HCT116 (cell line): ENCODE measurements around the gene ESRRA. TPM values are rescaled to one million over a fixed set of nuclear protein-coding genes. Genes with fewer than 3 reads are reported as not detected.

Experiments used
- ATAC-seq: fragments of 200-7000 bp; cut with Tn5 transposase; 2 replicates; pipeline ENCODE4 v1.9.1; 2020; ENCODE audit warnings: mild to moderate bottlenecking, moderate library complexity
- BruUV-seq: library from RNA; stranded (reverse); fragments of 400-500 nt; replicated peaks from 2 replicates; lab custom pipeline; 2021; lab: Mats Ljungman, UMichigan
- CTCF ChIA-PET: fragments of 300-600 bp; sonication (Branson Sonifier 250); formaldehyde crosslinking; loops from one replicate; lab custom pipeline; 2021; ENCODE audit warnings: antibody characterized with exemption; lab: Charles Lee
- POLR2A ChIA-PET: fragments of 300-600, 350-600 bp; sonication (Branson Sonifier 250); formaldehyde crosslinking; loops from one replicate; lab custom pipeline; 2021; ENCODE audit warnings: antibody characterized with exemption; lab: Charles Lee
- RAD21 ChIA-PET, 2 experiments: fragments of 300-600 bp; sonication (Branson Sonifier 250); formaldehyde crosslinking; loops; one replicate each; lab custom pipeline; 2023; ENCODE audit warnings: low total read pairs in 2 of 2; ENCODE audit not compliant: uncharacterized antibody in 2 of 2, unreplicated experiment in 2 of 2, low non-redundant PET in 1 of 2; lab: Charles Lee
- DNase-seq: peaks from one replicate; pipeline ENCODE4 v3.0.0-alpha.2; 2010; ENCODE audit warnings: low read depth, low spot score
- H2AFZ ChIP-seq: fragments of 200-600 bp; shearing (Covaris generic), sonication (generic); 2 replicates; pipeline ENCODE4 v1.6.1; 2017; ENCODE audit warnings: low read depth, mixed run types, mixed read lengths, antibody characterized with exemption, low read length; ENCODE audit not compliant: poor library complexity, severe bottlenecking
- H3K27ac ChIP-seq: 2 replicates; pipeline ENCODE4 v1.5.1; 2012; ENCODE audit warnings: low read depth, low read length
- H3K27me3 ChIP-seq: fragments of 200-600 bp; sonication (generic); 2 replicates; pipeline ENCODE4 v1.6.1; 2016; ENCODE audit warnings: mixed run types, low read length, mixed read lengths; ENCODE audit not compliant: insufficient read depth
- H3K36me3 ChIP-seq, 2 experiments: fragments of 200-500 bp in 1 of 2; fragments of 200-600 bp in 1 of 2; sonication (Bioruptor generic) in 1 of 2; sonication (generic) in 1 of 2; 2 replicates each; pipeline versions ENCODE4 v1.5.1 to v1.6.1; 2014 to 2016; ENCODE audit warnings: low read length in 2 of 2, inconsistent platforms in 1 of 2, mixed read lengths in 1 of 2, mixed run types in 1 of 2; ENCODE audit not compliant: insufficient read depth in 2 of 2, control insufficient read depth in 1 of 2
- H3K4me1 ChIP-seq, 2 experiments: fragments of 200-600 bp in 1 of 2; sonication (generic) in 1 of 2; 2 replicates each; pipeline versions ENCODE4 v1.5.1 to v1.6.1; 2012 to 2017; ENCODE audit warnings: low read length in 2 of 2, inconsistent platforms in 1 of 2, mild to moderate bottlenecking in 1 of 2, mixed read lengths in 1 of 2, mixed run types in 1 of 2, moderate library complexity in 1 of 2; ENCODE audit not compliant: insufficient read depth in 2 of 2, control insufficient read depth in 1 of 2
- H3K4me2 ChIP-seq: fragments of 200-600 bp; sonication (generic); 2 replicates; pipeline ENCODE4 v1.6.1; 2017; ENCODE audit warnings: mixed run types, low read length, mixed read lengths
- H3K4me3 ChIP-seq, 2 experiments: fragments of 200-600 bp in 1 of 2; sonication (generic) in 1 of 2; replicated peaks in 1 of 2; 2 replicates each; pipeline ENCODE4 v1.5.1; 2011 to 2016; ENCODE audit warnings: low read length in 2 of 2, control low read depth in 1 of 2, low read depth in 1 of 2, mild to moderate bottlenecking in 1 of 2, mixed read lengths in 1 of 2, mixed run types in 1 of 2
- H3K79me2 ChIP-seq: fragments of 200-600 bp; sonication (generic); 2 replicates; pipeline ENCODE4 v1.6.1; 2017; ENCODE audit warnings: mild to moderate bottlenecking, mixed run types, low read length, moderate library complexity, mixed read lengths; ENCODE audit not compliant: insufficient read depth
- H3K9ac ChIP-seq: fragments of 200-600 bp; sonication (generic); 2 replicates; pipeline ENCODE4 v1.6.1; 2016; ENCODE audit warnings: low read length, mixed read lengths
- H3K9me2 ChIP-seq: fragments of 200-600 bp; sonication (generic), shearing (Covaris generic); 2 replicates; pipeline ENCODE4 v1.6.1; 2017; ENCODE audit warnings: mixed run types, mild to moderate bottlenecking, moderate library complexity; ENCODE audit not compliant: insufficient read depth
- H3K9me3 ChIP-seq, 2 experiments: fragments of 200-500 bp in 1 of 2; fragments of 200-600 bp in 1 of 2; sonication (Bioruptor generic) in 1 of 2; sonication (generic) in 1 of 2; 2 replicates each; pipeline ENCODE4 v1.6.1; 2014 to 2017; ENCODE audit warnings: low read length in 2 of 2, mixed read lengths in 2 of 2, inconsistent platforms in 1 of 2, low read depth in 1 of 2, mild to moderate bottlenecking in 1 of 2, mixed run types in 1 of 2, moderate library complexity in 1 of 2; ENCODE audit not compliant: control insufficient read depth in 1 of 2, insufficient read depth in 1 of 2
- H4K20me1 ChIP-seq: fragments of 200-600 bp; sonication (generic), shearing (Covaris generic); 2 replicates; pipeline ENCODE4 v1.6.1; 2017; ENCODE audit warnings: mixed run types, mild to moderate bottlenecking, moderate library complexity; ENCODE audit not compliant: insufficient read depth
- CBX3 ChIP-seq: IDR thresholded peaks from 2 replicates; pipeline ENCODE4 v1.6.1; 2012; ENCODE audit warnings: low read depth
- CEBPB ChIP-seq: IDR thresholded peaks from 2 replicates; pipeline ENCODE4 v1.6.1; 2012; ENCODE audit warnings: low read depth
- EGR1 ChIP-seq: IDR thresholded peaks from 2 replicates; pipeline ENCODE4 v1.6.1; 2012; ENCODE audit warnings: low read depth
- ELF1 ChIP-seq: IDR thresholded peaks from 2 replicates; pipeline ENCODE4 v1.6.1; 2012; ENCODE audit warnings: low read depth, borderline replicate concordance
- EZH2 ChIP-seq: fragments of 200-600 bp; sonication (generic); IDR thresholded peaks from 2 replicates; pipeline ENCODE4 v1.6.1; 2017; ENCODE audit warnings: antibody characterized with exemption, mixed run types
- EZH2phosphoT487 ChIP-seq: fragments of 200-600 bp; IDR thresholded peaks from 2 replicates; pipeline ENCODE4 v1.6.1; 2018; ENCODE audit warnings: antibody characterized with exemption, borderline replicate concordance
- JUND ChIP-seq: IDR thresholded peaks from 2 replicates; pipeline ENCODE4 v1.6.1; 2012
- POLR2AphosphoS5 ChIP-seq: IDR thresholded peaks from 2 replicates; pipeline ENCODE4 v1.6.1; 2011; ENCODE audit warnings: mild to moderate bottlenecking, low read depth, low read length, moderate library complexity
- RAD21 ChIP-seq: IDR thresholded peaks from 2 replicates; pipeline ENCODE4 v1.6.1; 2012; ENCODE audit warnings: low read depth, mild to moderate bottlenecking
- REST ChIP-seq: IDR thresholded peaks from 2 replicates; pipeline ENCODE4 v1.6.1; 2012; ENCODE audit warnings: low read depth
- SIN3A ChIP-seq: IDR thresholded peaks from 2 replicates; pipeline ENCODE4 v1.6.1; 2012; ENCODE audit warnings: low read depth
- SP1 ChIP-seq: IDR thresholded peaks from 2 replicates; pipeline ENCODE4 v1.6.1; 2012; ENCODE audit warnings: low read depth
- YY1 ChIP-seq: IDR thresholded peaks from 2 replicates; pipeline ENCODE4 v1.6.1; 2011; ENCODE audit warnings: low read length, low read depth, moderate library complexity, mild to moderate bottlenecking; ENCODE audit not compliant: insufficient replicate concordance; ENCODE audit errors: extremely low read depth
- ZBTB33 ChIP-seq: IDR thresholded peaks from 2 replicates; pipeline ENCODE4 v1.6.1; 2011; ENCODE audit warnings: mild to moderate bottlenecking, low read length, moderate library complexity; ENCODE audit not compliant: insufficient replicate concordance; ENCODE audit errors: extremely low read depth
- ZFX ChIP-seq: fragments of 450-650 bp; IDR thresholded peaks from 2 replicates; pipeline ENCODE4 v1.6.1; 2017
- ZNF274 ChIP-seq: fragments of 200-500 bp; sonication (Bioruptor generic); IDR thresholded peaks from 2 replicates; pipeline ENCODE4 v1.6.1; 2014; ENCODE audit warnings: mild to moderate bottlenecking, low read depth, low read length, inconsistent platforms
- intact Hi-C: fragments of 100-400 bp; cut with micrococcal nuclease; formaldehyde crosslinking; loops from 2 replicates; pipeline ENCODE4 v1.10.0; 2022
- total RNA-seq: library from RNA; stranded (reverse); gene quantifications from one replicate; pipeline ENCODE4 v1.2.1, GENCODE V29; 2021; ENCODE audit not compliant: unreplicated experiment
- TF ChIP-seq, protein P1 (sequence below): IDR thresholded peaks from 2 replicates; pipeline ENCODE4 v1.6.1; 2012
- TF ChIP-seq, protein P2 (sequence below), 3 experiments: fragments of 200-600 bp in 1 of 3; sonication (generic) in 1 of 3; IDR thresholded peaks in 2 of 3; conservative IDR thresholded peaks in 1 of 3; 2 replicates each; pipeline ENCODE4 v1.5.1; 2012 to 2017; ENCODE audit warnings: low read depth in 2 of 3, low read length in 2 of 3, antibody characterized with exemption in 1 of 3, borderline replicate concordance in 1 of 3, control low read depth in 1 of 3, mild to moderate bottlenecking in 1 of 3, mixed read lengths in 1 of 3, mixed run types in 1 of 3, moderate library complexity in 1 of 3; ENCODE audit not compliant: insufficient read depth in 1 of 3

ESRRA gene
- total RNA-seq, 1 experiment from 2014 or later, result 62.7 TPM

DNA sequence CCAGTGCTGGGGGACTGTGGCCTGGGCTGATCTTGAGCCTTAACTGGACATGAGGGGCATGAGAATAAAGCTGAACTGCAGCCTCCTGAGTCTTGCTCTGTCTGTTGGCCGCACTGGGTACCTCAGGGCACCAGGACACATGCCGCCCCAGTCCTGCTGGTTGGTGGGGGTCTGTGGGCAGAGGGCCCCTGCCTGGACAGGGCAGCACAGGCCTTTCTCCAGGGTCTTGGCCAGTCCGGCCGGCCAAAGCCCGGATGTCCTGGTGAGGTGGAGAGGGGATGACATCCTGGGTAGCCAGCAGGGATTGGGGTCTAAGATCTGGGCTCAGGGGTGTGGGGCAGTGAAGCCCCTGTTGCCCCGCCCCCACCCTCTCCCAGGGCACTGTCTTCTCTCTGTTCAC is 52.1 kb downstream of the ESRRA start:
- H3K4me2 ChIP-seq, result peak overlapping the region; percentile 84
- peaks cover 32% of the 10 kb centered on the region; the same call in 1 of the 2 replicates for H3K79me2 ChIP-seq
- peak overlapping the region in 1 of 2 experiments; percentile 97; a peak in 2 of 4 replicates for H3K4me3 ChIP-seq
- DNase-seq, result no peak
- no peak overlapping the region for H2AFZ ChIP-seq
- POLR2A ChIA-PET, result interaction anchor here (1.0 to 3.1 kb wide), 6 partner anchors 15 to 172 kb away, joined by 3 to 12 read pairs (median 6); partner anchors contain the start of genes PRDX5, STIP1 and TRMT112
- no peaks in the 10 kb centered on the region for H3K9me3 ChIP-seq
- H3K27ac ChIP-seq, result peak overlapping the region; percentile 87
- peaks cover 2 to 21% of the 10 kb centered on the region in 2 experiments; a peak in 1 of 4 replicates for H3K36me3 ChIP-seq
- no peaks in the 10 kb centered on the region for H4K20me1 ChIP-seq
- TF ChIP-seq EGR1 (no peak), CEBPB (no peak), JUND (no peak), ZNF274 (no peak), REST (no peak), RAD21 (no peak), ZBTB33 (no peak), YY1 (no peak), SIN3A (no peak), EZH2phosphoT487 (no peak), CBX3 (no peak), ELF1 (no peak), SP1 (no peak), EZH2 (no peak), POLR2AphosphoS5 (no peak), ZFX (no peak)
- TF ChIP-seq, protein P1, sequence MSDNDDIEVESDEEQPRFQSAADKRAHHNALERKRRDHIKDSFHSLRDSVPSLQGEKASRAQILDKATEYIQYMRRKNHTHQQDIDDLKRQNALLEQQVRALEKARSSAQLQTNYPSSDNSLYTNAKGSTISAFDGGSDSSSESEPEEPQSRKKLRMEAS, result no peak
- TF ChIP-seq, protein P2, sequence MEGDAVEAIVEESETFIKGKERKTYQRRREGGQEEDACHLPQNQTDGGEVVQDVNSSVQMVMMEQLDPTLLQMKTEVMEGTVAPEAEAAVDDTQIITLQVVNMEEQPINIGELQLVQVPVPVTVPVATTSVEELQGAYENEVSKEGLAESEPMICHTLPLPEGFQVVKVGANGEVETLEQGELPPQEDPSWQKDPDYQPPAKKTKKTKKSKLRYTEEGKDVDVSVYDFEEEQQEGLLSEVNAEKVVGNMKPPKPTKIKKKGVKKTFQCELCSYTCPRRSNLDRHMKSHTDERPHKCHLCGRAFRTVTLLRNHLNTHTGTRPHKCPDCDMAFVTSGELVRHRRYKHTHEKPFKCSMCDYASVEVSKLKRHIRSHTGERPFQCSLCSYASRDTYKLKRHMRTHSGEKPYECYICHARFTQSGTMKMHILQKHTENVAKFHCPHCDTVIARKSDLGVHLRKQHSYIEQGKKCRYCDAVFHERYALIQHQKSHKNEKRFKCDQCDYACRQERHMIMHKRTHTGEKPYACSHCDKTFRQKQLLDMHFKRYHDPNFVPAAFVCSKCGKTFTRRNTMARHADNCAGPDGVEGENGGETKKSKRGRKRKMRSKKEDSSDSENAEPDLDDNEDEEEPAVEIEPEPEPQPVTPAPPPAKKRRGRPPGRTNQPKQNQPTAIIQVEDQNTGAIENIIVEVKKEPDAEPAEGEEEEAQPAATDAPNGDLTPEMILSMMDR (IDR thresholded peaks at IDR 0.05 in 2 of 3, conservative IDR thresholded peaks at IDR 0.05 in 1 of 3; ENCODE audit: borderline replicate concordance in 1 of 3, insufficient read depth in 1 of 3, low read depth in 2 of 3, low read length in 2 of 3), result no peak
- ATAC-seq, result no peak
- RAD21 ChIA-PET, result interaction anchor here (1.0 to 3.1 kb wide), 3 partner anchors 40 to 292 kb away, joined by 3 to 29 read pairs (median 8); partner anchors contain the start of genes PRDX5 (in 1 of the 2) and TRMT112 (in 1 of the 2)
- H3K9ac ChIP-seq, result peak overlapping the region; percentile 95
- intact Hi-C loops, result loop anchor here (5.0 kb wide), 3 partner anchors 90 to 365 kb away; partner anchors contain the start of gene NRXN2
- CTCF ChIA-PET, result interaction anchor here (1.5 to 6.2 kb wide), 13 partner anchors 8 to 331 kb away, joined by 3 to 92 read pairs (median 20); partner anchors contain the start of genes ESRRA, PRDX5 and TRMT112
- no TSS peak for BruUV-seq
- no peaks in the 10 kb centered on the region for H3K27me3 ChIP-seq
- peaks cover 28 to 61% of the 10 kb centered on the region in 2 experiments for H3K4me1 ChIP-seq
- no peaks in the 10 kb centered on the region for H3K9me2 ChIP-seq
